GM21737 (cell line): Measurements from ENCODE around the gene OR52K2.
"Not testable (repeated sequence)": the region's sequence is repeated elsewhere in the genome, so short reads cannot be mapped to it uniquely, and the experiment has no call there.

ENCODE experiments used
- ATAC-seq: cut with Tn5 transposase; IDR thresholded peaks from one replicate; pipeline ENCODE4 v1.9.1; 2021; ENCODE audit warnings: mild to moderate bottlenecking, moderate library complexity; ENCODE audit not compliant: unreplicated experiment

OR52K2 gene

DNA sequence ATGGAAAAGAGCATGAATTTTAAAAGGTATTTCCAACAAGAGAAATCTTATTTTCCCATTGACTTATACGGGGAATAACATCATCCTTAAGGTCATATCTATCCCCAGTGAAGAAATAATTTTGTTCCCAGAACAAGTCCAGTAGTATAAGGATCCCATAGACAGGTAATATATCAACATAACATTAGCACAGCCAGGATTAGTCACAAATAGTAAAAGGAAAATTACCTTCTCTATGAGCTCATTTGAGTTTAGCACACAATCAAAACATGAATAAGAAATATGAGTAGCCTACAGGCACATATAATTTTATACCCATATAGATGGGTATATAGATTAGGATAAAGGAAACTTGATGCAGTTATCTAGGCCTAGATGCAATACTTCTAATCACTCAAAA, 30.5 kb downstream of the OR52K2 start:
- no peak for ATAC-seq

DNA sequence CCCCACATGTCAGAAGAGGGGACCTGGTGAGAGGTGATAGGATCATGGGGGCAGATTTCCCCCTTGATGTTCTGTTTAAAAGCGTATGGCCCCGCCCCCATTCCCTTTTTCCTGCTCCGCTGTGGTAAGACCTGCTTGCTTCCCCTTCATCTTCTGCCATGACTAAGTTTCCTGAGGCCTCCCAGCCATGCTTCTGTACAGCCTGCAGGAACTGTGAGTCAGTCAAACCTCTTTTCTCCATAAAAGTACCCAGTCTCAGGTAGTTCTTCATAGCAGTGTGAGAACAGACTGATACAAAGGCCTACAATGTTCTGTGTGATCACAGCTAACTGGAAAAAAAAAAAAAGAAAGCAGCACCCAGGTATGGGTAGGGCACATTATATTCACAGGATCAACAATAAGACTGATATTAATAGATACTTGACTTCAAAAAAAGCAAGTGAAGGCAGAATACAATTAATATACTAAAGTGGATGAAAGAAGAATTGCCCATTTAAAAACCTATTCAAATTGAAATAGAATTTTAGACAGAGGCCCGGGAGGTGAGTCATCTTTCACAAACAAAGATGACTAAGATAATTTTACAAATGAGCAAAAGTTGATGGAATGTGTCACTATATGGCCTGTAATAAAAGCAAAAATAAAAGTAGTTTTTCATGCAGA, 31.6 kb downstream of the OR52K2 start:
- ATAC-seq: no peak

DNA sequence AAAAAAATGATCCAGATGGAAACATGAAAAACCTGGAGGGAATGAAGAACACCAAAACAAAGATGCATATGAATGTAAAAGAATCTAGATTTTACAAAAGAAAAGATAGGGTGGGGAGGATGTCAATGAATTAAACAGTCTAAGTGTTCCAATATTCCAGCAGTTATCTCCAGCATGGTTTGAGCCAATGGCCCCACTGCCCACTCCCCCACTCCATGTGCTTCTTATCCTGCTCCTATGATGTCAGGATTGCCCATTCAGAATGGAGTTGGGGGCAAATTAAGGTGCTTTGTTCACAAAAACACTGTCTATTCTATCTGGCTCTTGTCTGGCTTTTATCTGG, 32.1 kb downstream of the OR52K2 start:
- ATAC-seq: no peak

DNA sequence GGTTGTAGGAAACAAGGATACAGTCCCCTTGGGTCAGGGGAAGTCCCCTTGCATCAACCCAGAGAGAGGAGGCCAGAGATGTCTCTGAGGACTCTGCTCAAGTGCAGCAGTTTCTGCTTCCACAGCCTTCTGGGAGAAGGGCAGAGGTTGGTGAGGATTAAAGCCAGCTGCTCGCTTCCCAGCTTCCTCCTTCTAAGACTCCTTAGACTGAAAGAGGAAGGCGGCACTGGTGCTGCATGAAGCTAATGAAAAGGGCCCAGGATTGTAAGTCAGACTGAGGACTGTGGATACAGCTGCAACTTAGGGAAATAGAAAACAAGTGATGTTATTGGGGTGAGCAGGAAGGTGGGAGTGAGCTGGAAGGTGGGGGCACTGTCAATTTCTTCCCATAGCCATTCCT, 33.4 kb downstream of the OR52K2 start, which contains the start of gene OR52K1:
Gene OR52K1 (plus strand): TSS at position 202 of the 400 bp plus-strand sequence. CDS start 6,255 bp downstream, outside the sequence.
- ATAC-seq: no peak

DNA sequence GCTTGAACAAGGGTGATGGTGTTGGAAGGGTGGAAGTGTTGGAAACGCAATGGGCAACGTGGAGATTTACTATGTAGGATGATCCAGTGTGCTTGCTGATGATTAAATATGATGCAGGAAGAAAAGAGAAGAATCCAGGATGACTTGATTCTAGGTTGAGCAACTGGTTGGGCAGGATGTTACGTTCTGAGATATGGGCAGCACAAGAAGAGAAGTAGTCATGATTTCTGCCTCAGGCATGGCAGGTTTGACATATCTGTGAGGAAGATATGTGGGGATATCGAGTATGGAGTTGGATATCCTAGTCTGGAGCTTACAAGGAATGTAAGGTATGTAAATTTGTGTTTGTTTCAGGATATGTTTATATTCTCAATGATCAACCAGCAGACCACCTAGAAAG, 35.2 kb downstream of the OR52K2 start:
- no peak for ATAC-seq

DNA sequence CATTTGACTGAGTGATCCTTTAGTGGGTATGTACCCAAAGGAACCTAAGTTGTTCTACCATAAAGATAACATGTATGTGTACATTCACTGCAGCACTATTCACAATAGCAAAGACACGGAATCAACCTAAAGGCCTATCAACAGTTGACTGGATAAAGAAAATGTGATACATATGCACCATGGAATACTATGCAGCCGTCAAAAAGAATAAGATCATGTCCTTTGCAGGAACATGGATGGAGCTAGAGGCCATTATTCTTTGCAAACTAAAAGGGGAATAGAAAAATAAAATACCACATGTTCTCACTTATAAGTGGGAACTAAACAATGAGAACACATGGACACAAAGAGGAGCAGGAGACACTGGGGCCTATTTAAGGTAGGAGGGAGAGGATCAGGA, 42.3 kb downstream of the OR52K2 start:
- not testable (repeated sequence) for ATAC-seq

DNA sequence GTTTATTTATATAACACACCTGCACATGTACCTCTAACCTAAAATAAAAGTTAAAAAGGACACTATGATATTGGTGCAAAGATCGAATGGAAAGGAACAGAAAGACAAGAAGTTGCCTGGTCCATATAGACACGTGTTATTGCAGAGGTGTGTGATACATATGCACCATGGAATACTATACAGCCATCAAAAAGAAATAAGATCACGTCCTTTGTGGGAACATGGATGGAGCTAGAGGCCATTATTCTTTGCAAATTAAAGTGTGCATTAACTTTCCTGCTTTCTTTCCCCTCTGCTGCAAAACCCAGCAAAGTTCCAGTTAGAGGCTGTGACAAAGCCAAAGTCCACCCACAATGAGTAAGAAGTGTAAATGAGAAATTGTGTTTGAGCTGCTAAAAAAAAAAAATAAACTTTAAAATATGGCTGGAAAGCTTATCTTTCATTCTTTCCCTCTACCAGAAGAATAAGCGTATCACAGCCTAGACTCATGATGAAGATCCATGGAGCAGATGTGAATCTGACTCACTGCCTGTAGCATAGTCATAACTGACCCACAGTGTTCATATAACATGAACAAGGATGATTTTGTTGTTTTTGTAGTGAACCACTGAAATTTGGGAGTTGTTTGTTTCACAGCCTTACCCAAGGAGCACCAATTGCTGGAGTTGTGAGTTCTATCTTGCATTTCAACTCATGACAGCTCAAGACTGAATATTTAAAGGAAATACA, 42.9 kb downstream of the OR52K2 start:
- no peak for ATAC-seq

DNA sequence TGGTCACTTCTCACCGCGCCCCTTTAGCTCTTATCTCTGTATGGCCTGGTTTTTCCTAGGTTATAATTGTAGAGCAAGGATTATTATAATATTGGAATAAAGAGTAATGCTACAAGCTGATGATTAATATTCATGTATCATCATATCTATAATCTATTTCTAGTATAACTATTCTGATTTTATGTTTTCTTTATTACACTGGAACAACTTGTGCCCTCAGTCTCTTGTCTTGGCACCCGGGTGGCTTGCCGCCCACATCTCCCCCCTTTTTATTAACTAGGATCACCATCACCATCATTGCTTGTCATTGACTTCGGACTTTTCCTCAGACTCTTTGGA, 44.4 kb downstream of the OR52K2 start:
- no peak for ATAC-seq

DNA sequence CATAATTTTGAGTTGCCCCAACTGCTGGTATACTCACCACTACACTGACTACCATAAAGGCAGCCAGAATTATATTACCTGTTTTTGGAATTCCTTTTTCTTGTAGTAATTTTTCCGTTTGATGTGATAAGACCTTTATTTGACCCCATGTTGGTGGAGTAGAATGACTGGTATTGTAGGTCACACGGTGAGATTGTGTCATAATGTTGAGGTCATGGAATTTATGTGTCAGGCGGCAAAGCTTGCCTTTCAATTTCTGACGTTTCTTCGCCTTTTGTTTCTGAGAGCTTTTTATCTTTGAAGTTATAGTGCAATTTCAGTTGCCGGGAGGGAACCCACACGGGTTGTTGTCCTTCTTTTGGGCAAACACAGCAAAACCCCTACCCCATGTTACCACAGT, 46.4 kb downstream of the OR52K2 start:
- no peak for ATAC-seq

DNA sequence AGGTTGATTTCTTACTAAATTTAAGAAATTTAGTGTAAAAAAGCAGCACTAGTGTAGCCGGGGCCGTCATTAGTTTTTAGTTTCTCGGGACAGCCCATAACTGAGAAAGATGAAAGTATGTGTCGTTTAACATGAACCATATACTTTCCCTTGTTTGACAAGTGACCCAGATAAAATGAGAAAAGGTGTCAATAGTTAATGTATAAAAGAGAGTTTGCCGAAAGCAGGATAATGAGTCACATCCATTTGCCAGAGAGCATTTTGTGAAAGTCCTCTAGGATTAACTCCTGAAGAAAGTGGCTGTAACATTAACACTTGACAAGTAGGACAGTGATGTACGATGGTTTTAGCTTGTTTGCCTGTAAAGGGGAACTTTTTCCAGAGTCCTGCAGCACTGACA, 46.9 kb downstream of the OR52K2 start:
- ATAC-seq: no peak

DNA sequence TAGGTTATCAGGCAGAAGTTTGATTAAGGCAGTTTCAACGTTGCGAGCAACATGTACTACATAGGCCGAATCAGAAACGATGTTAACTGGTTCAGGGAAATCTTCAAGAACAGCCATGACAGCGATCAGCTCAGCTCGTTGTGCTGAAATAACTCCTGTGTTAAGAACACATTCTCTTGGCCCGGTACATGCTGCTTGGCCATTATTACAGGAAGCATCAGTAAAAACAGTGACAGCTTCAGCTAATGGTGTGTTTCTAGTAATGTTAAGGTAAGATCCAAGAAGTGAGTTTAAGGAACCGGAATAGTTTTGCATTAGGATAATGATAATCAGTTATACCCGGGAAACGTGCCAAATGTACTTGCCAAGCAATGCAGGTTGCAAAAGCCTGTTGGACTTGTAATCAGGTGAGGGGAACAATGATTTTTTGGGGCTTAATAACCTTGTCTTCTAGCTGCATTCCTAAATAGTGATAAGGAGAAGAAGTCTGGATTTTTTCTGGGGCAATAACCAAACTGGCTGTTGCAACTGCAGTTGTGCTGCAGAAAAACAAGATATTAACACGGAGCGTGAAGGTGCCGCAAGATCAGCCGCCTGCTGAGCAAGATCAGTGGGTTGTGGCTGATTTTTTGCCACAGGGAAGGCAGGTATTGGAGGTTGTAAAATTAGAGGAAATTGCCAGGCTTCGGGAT, 47.6 kb downstream of the OR52K2 start:
- ATAC-seq: no peak
